Measurements from ENCODE around the gene ACSF3.

The ACSF3 gene

DNA sequence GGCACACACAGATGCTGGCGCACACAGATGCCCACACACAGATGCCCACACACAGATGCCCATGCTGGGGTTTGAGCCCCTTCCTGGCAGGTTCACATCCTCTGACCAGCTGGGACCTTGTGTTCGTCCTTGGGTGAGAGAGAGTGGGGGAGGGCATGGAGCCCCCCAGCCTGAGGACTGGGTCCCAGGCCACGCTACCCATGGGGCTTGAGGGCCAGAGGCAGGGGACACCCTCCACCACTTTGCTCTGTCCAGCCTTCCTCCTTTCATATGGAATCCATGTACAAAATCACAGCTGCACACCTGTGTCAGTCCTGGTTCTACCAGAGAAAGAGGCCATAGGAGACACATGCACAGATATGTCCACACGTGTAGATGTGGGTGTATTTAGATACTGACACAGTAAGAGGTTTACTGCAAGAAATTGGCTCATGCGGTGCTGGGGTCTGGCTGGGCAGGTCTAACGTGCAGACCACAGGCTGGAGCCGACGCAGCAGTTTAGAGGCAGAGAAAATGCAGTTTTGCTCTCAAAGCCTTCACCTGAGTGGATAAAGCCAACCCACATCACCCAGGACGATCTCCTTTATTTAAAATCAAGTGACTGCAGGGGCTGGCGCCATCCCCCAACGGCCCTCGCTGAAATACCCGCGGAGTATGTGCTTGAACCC lies 95.8 kb downstream of the ACSF3 start:
- no peak overlapping the region for H3K4me3 ChIP-seq (ENCODE audit: low read depth, low read length)
- no peak for TF ChIP-seq CTCF (IDR thresholded peaks at IDR 0.05; ENCODE audit: control insufficient read depth, extremely low read depth, insufficient read depth)
- DNase-seq (ENCODE audit: low read depth), result no peak

DNA sequence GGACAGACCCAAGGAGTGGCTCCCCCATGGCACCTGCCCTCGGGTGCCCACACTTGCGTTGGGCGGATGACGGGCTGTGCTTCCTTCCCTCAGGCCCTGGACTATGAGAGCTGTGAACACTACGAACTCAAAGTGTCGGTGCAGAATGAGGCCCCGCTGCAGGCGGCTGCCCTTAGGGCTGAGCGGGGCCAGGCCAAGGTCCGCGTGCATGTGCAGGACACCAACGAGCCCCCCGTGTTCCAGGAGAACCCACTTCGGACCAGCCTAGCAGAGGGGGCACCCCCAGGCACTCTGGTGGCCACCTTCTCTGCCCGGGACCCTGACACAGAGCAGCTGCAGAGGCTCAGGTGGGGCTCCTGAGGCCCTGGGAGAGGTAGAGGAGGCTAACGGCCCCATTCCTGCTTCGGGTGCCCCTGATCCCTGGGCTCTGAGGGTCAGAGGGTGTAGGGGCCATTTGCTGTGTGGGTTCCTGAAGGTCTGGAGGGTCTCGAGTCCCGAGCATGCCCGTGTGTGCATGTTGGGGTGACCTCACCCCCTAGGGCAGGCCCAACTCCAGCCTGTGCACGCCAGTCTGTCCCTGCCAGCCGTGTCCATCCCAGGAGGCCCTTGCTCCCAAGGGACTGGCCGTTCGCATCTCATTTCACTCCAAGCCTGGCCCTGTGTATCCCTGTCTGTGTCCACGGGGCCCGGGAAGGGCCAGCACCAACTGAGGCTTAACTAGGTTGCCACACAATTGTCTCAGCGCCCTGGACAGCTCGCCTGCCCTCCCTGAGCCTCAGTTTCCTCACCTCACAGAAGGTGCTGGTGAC lies 96.7 kb downstream of the ACSF3 start:
- H3K4me3 ChIP-seq (ENCODE audit: low read depth, low read length), result no peak overlapping the region
- DNase-seq (ENCODE audit: low read depth), result no peak
- no peak for TF ChIP-seq CTCF (IDR thresholded peaks at IDR 0.05; ENCODE audit: control insufficient read depth, extremely low read depth, insufficient read depth)

GRCh38 chr16:89191033-89191900 lies 97.6 kb downstream of the ACSF3 start:
- peak overlapping the region; percentile 60; the same call in 1 of the 2 replicates for H3K4me3 ChIP-seq (ENCODE audit: low read depth, low read length)
- TF ChIP-seq CTCF (IDR thresholded peaks at IDR 0.05; ENCODE audit: control insufficient read depth, extremely low read depth, insufficient read depth), result no peak
- DNase-seq (ENCODE audit: low read depth), result no peak

DNA sequence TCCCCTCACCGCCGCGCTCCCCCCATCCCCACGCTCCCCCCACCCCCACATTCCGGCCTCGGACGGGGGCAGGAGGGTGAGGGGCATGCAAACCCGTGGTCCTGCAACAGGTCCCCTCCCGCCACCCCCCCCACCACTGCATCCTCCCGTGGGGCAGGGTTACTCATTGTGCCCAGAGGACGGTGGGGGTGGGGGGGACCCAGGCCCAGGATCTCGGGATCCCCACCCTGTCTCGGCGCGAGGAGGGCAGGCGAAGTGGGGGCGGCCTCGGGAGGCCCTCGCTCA lies 98.2 kb downstream of the ACSF3 start:
- no peak for DNase-seq (ENCODE audit: low read depth)
- H3K4me3 ChIP-seq (ENCODE audit: low read depth, low read length), result peak overlapping the region; percentile 60
- no peak for TF ChIP-seq CTCF (IDR thresholded peaks at IDR 0.05; ENCODE audit: control insufficient read depth, extremely low read depth, insufficient read depth)

DNA sequence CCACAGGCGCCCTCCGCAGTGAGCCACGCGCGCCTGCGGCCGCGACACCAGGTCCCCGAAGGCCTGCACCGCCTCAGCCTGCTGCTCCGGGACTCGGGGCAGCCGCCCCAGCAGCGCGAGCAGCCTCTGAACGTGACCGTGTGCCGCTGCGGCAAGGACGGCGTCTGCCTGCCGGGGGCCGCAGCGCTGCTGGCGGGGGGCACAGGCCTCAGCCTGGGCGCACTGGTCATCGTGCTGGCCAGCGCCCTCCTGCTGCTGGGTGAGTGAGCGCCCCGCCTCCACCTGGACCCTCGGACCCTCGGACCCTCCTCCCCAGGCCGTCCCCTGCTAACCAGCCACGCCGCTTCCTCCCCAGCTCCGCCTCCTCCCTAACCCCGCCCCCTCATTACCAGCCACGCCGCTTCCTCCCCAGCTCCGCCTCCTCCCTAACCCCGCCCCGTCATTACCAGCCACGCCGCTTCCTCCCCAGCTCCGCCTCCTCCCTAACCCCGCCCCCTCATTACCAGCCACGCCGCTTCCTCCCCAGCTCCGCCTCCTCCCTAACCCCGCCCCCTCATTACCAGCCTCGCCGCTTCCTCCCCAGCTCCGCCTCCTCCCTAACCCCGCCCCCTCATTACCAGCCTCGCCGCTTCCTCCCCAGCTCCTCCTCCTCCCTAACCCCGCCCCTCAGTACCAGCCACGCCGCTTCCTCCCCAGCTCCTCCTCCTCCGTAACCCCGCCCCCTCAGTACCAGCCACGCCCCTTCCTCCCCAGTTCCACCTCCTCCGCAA lies 98.7 kb downstream of the ACSF3 start:
- peak; percentile 60 for DNase-seq (ENCODE audit: low read depth)
- peak overlapping the region; percentile 60 for H3K4me3 ChIP-seq (ENCODE audit: low read depth, low read length)

DNA sequence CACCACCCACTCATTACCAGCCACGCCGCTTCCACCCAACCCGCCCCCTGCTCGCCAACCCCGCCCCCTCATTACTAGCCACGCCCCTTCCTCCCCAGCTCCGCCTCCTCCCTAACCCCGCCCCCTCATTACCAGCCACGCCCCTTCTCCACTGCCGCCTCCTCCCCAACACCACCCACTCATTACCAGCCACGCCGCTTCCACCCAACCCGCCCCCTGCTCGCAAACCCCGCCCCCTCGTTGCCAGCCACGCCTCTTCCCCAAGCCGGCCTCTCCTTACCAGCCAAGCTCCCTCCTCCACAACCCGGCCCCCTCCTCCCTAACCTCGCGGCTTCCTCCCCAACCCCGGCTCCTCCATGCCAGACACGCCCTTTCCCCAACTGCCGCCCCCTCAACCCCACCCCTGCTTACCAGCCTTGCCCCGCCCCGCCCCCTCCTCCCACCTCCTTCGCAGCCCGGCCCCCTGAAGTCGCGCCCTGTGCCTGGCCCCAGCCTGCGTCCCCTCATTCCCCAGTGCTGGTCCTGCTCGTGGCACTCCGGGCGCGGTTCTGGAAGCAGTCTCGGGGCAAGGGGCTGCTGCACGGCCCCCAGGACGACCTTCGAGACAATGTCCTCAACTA lies 99.4 kb downstream of the ACSF3 start:
- peak; percentile 83 for DNase-seq (ENCODE audit: low read depth)
- H3K4me3 ChIP-seq (ENCODE audit: low read depth, low read length), result no peak overlapping the region
- TF ChIP-seq CTCF (IDR thresholded peaks at IDR 0.05; ENCODE audit: control insufficient read depth, extremely low read depth, insufficient read depth), result no peak
